ENCODE data around the gene SLC27A2. TPM values are rescaled to one million over a fixed set of nuclear protein-coding genes. Genes with fewer than 3 reads are reported as not detected.

The SLC27A2 gene
- total RNA-seq, 2 donors from 2014 or later: 35.6 to 55.7 TPM

DNA sequence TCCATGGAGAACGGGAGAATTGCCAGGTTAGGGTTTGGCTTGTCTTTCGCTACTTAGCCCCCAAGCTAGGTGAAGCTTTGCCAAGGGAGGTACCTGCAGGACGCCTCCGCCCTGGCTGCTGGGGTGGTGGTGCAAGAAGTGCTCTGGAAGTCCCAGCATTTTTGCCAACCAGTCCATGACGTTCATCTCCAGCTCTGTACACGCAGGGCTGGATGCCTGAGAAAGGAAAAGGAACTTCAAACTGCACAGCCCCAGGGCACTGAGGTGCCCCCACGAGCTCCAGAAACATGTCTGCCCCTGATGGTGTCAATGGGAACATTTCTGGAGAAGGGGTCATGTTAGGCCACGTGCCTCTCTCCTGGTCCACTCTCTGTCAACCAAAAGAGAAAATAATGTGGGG lies 75.3 kb downstream of the SLC27A2 start:
- Histone ChIP-seq H3K27ac (no peak overlapping the region), H3K9ac (ENCODE audit: low read depth in 2 of 2, low read length in 2 of 2) (no peak overlapping the region), H3K9me3 (no peaks in the 10 kb centered on the region), H3K27me3 (no peaks in the 10 kb centered on the region), H3K36me3 (no peaks in the 10 kb centered on the region), H3K4me3 (no peak overlapping the region), H3K4me1 (no peaks in the 10 kb centered on the region)
- no peak for TF ChIP-seq CTCF (IDR thresholded peaks at IDR 0.05)
- intact Hi-C loops (cut with DNase I): no loop called here
- DNase-seq: no peak

GRCh38 chr15:50257924-50258323 lies 75.9 kb downstream of the SLC27A2 start:
- no peaks in the 10 kb centered on the region for H3K4me1 ChIP-seq
- H3K27ac ChIP-seq: no peak overlapping the region
- H3K4me3 ChIP-seq: no peak overlapping the region
- no peak for TF ChIP-seq CTCF (IDR thresholded peaks at IDR 0.05)
- no peaks in the 10 kb centered on the region for H3K27me3 ChIP-seq
- no peaks in the 10 kb centered on the region for H3K36me3 ChIP-seq
- no peak overlapping the region for H3K9ac ChIP-seq (ENCODE audit: low read depth in 2 of 2, low read length in 2 of 2)
- DNase-seq: no peak
- intact Hi-C loops (cut with DNase I): no loop called here
- no peaks in the 10 kb centered on the region for H3K9me3 ChIP-seq

DNA sequence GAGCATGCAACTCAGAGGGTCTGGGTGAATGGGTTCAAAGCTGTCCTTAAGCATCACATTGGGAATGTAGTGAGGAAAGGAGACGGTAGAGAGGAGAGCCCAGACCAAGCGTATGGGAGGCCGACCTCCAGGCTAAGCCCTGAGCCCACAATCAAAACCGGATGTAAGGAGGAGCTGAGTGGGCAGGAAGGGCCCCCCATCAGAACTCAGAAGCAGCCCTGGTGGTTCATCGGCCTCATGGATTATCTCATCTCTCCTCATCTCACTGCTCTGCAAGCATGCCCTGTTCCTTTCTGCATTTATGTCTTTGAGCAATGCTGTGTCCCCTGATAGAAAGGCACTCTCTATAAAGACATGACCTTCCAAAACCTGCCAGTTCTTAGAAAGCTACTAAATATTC lies 77.3 kb downstream of the SLC27A2 start:
- DNase-seq: no peak
- H3K9me3 ChIP-seq: no peaks in the 10 kb centered on the region
- H3K27ac ChIP-seq: no peak overlapping the region
- H3K36me3 ChIP-seq: no peaks in the 10 kb centered on the region
- no peak overlapping the region for H3K9ac ChIP-seq (ENCODE audit: low read depth in 2 of 2, low read length in 2 of 2)
- intact Hi-C loops (cut with DNase I): no loop called here
- H3K27me3 ChIP-seq: no peaks in the 10 kb centered on the region
- H3K4me1 ChIP-seq: no peaks in the 10 kb centered on the region
- no peak overlapping the region for H3K4me3 ChIP-seq
- TF ChIP-seq CTCF (IDR thresholded peaks at IDR 0.05): no peak

- Histone ChIP-seq H3K9me3 (no peaks in the 10 kb centered on the region), H3K27ac (no peak overlapping the region), H3K4me3 (no peak overlapping the region), H3K4me1 (no peaks in the 10 kb centered on the region), H3K27me3 (no peaks in the 10 kb centered on the region), H3K36me3 (no peaks in the 10 kb centered on the region), H3K9ac (ENCODE audit: low read depth in 2 of 2, low read length in 2 of 2) (no peak overlapping the region)
- intact Hi-C loops (cut with DNase I): no loop called here
- DNase-seq: no peak
- no peak for TF ChIP-seq CTCF (IDR thresholded peaks at IDR 0.05)
Measured at GRCh38 chr15:50260969-50261496, 79.0 kb downstream of the SLC27A2 start.

DNA sequence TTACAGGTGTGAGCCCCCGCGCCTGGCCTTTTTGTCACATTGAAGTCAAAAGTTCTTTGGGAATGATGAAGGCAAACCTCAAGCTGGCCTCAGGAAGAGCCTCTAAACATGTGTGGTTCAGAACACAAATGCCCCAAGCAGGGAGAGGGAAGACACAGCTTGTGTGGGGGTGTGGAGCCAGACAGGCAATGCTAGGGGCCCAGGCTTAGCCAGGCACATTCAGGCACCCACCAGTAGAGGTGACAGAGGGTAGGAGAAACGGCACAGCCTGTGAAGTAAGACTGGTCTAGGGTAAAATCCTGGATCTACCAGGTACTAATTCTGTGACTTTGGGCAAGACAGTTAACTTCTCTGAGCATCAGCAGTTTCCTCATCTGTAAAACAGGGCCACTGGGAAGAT lies 80.0 kb downstream of the SLC27A2 start:
- H3K27me3 ChIP-seq: no peaks in the 10 kb centered on the region
- no peaks in the 10 kb centered on the region for H3K36me3 ChIP-seq
- no peak overlapping the region for H3K9ac ChIP-seq (ENCODE audit: low read depth in 2 of 2, low read length in 2 of 2)
- no peaks in the 10 kb centered on the region for H3K9me3 ChIP-seq
- H3K27ac ChIP-seq: no peak overlapping the region
- no peaks in the 10 kb centered on the region for H3K4me1 ChIP-seq
- intact Hi-C loops (cut with DNase I): no loop called here
- no peak for DNase-seq
- H3K4me3 ChIP-seq: no peak overlapping the region
- no peak for TF ChIP-seq CTCF (IDR thresholded peaks at IDR 0.05)
